Measurements from ENCODE around the gene VWA5A.
"Not testable (repeated sequence)": the region's sequence is repeated elsewhere in the genome, so short reads cannot be mapped to it uniquely, and the experiment has no call there.

Gene VWA5A

DNA sequence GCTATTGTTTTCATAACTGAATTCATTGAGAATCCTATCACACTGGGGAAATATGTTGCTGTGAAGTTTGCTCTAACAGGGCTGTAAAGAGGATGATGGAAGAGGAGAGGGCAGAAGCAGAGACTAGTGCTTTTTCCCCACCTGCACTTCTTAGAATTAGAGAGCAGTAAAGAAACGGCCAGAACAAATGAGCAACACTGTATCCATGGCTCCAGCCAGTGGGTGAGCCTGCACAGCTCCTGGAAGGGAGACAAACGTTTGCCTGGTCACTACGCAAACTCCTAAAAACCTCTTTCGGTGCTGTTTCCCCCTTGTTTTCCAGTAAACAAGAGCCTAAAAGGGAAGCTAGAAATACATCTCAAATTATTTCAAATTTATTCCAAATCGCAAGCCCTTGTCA, 45.7 kb downstream of the VWA5A start:
- DNase-seq: no peak
- no peaks in the 10 kb centered on the region for H3K9me3 ChIP-seq (ENCODE audit: control insufficient read depth, low read length)
- H3K4me3 ChIP-seq (ENCODE audit: insufficient read depth, low read depth, low read length, poor library complexity, severe bottlenecking): no peak overlapping the region
- no peak overlapping the region for H3K27ac ChIP-seq (ENCODE audit: insufficient read depth, low read length, poor library complexity, severe bottlenecking)
- H3K4me1 ChIP-seq (ENCODE audit: control insufficient read depth, insufficient read depth, low read length, poor library complexity, severe bottlenecking): no peaks in the 10 kb centered on the region
- H3K36me3 ChIP-seq (ENCODE audit: control insufficient read depth, insufficient read depth, low read length): no peaks in the 10 kb centered on the region
- H3K27me3 ChIP-seq (replicated peaks; ENCODE audit: control insufficient read depth, insufficient read depth, low read length, poor library complexity, severe bottlenecking): no peaks in the 10 kb centered on the region

DNA sequence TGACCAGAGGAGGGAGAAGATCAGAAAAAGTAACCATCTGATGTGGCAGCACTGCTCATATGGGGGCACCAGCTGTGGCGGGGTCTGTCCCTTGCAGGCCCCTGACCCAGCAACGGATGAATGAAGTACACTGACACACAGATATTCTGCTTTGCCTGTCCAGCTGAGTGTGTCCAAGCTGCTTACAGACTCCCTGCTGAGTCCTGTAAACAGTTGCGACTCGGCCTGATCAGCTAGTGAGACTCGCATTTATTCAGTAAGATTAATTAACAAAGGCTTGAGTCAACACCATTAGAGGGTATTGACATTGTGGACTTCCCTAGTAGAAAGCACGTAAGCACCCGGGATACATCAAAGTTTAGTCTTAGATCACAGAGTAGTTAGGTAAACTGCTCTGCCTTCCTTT, 52.6 kb downstream of the VWA5A start:
- Histone ChIP-seq H3K4me3 (ENCODE audit: insufficient read depth, low read depth, low read length, poor library complexity, severe bottlenecking) (no peak overlapping the region), H3K36me3 (ENCODE audit: control insufficient read depth, insufficient read depth, low read length) (no peaks in the 10 kb centered on the region), H3K4me1 (ENCODE audit: control insufficient read depth, insufficient read depth, low read length, poor library complexity, severe bottlenecking) (no peaks in the 10 kb centered on the region), H3K27ac (ENCODE audit: insufficient read depth, low read length, poor library complexity, severe bottlenecking) (no peak overlapping the region), H3K27me3 (replicated peaks; ENCODE audit: control insufficient read depth, insufficient read depth, low read length, poor library complexity, severe bottlenecking) (peaks cover 4% of the 10 kb centered on the region), H3K9me3 (ENCODE audit: control insufficient read depth, low read length) (no peaks in the 10 kb centered on the region)
- no peak for DNase-seq

DNA sequence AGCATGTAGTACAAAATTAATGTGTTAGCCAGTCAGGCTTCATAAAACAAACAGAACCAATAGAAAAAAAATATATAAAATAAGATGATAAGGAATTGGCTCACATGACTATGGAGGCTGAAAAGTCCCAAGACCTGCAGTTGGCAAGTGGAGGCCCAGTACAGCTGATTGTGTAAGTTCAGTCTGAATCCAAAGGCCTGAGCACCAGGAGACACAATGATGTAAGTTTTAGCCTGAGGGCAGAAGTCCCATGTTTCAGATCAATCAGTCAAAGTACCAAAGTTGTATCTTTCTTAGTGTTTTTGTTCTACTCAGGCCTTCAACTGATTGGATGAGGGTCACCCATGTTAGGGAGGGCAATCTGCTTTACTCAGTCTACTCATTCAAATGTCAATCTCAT, 53.5 kb downstream of the VWA5A start:
- Histone ChIP-seq H3K36me3 (ENCODE audit: control insufficient read depth, insufficient read depth, low read length) (no peaks in the 10 kb centered on the region), H3K4me1 (ENCODE audit: control insufficient read depth, insufficient read depth, low read length, poor library complexity, severe bottlenecking) (no peaks in the 10 kb centered on the region), H3K27me3 (replicated peaks; ENCODE audit: control insufficient read depth, insufficient read depth, low read length, poor library complexity, severe bottlenecking) (peaks cover 4% of the 10 kb centered on the region)

GRCh38 chr11:124170315-124170714, 55.1 kb downstream of the VWA5A start:
- H3K4me1 ChIP-seq (ENCODE audit: control insufficient read depth, insufficient read depth, low read length, poor library complexity, severe bottlenecking); DNase-seq; H3K27me3 ChIP-seq (replicated peaks; ENCODE audit: control insufficient read depth, insufficient read depth, low read length, poor library complexity, severe bottlenecking); H3K27ac ChIP-seq (ENCODE audit: insufficient read depth, low read length, poor library complexity, severe bottlenecking); H3K36me3 ChIP-seq (ENCODE audit: control insufficient read depth, insufficient read depth, low read length); H3K9me3 ChIP-seq (ENCODE audit: control insufficient read depth, low read length); H3K4me3 ChIP-seq (ENCODE audit: insufficient read depth, low read depth, low read length, poor library complexity, severe bottlenecking): not testable (repeated sequence)

More for the DNA sequence above, 53.5 kb downstream of the VWA5A start:
- H3K4me3 ChIP-seq (ENCODE audit: insufficient read depth, low read depth, low read length, poor library complexity, severe bottlenecking): no peak overlapping the region
- H3K27ac ChIP-seq (ENCODE audit: insufficient read depth, low read length, poor library complexity, severe bottlenecking): no peak overlapping the region
- no peak for DNase-seq
- no peaks in the 10 kb centered on the region for H3K9me3 ChIP-seq (ENCODE audit: control insufficient read depth, low read length)

DNA sequence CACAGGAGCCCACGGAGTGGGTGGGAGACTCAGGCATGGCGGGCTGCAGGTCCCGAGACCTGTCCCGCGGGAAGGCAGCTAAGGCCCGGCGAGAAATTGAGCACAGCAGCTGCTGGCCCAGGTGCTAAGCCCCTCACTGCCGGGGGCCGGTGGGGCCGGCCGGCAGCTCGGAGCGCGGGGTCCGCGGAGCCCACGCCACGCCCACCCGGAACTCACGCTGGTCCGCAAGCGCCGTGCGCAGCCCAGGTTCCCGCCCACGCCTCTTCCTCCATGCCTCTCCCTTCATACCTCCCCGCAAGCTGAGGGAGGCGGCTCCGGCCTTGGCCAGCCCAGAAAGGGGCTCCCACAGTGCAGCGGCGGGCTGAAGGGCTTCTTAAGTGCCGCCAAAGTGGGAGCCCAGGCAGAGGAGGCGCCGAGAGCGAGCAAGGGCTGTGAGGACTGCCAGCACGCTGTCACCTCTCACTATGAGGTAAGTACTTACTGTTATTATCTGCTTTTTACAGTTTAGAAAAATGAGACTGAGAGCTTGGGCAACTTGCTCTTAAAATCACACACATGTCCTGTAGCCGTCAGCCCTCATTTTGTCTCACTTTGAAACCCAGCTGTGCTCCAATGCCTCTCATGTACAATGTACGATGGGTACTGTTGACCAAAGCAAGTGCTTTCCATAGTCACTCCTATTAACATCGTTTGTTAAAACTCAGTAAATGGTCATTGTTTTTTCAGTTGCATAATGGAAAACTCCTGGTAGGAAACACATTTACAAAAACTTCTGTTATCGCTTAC, 55.7 kb downstream of the VWA5A start:
- Histone ChIP-seq H3K9me3 (ENCODE audit: control insufficient read depth, low read length) (no peaks in the 10 kb centered on the region), H3K4me3 (ENCODE audit: insufficient read depth, low read depth, low read length, poor library complexity, severe bottlenecking) (no peak overlapping the region), H3K36me3 (ENCODE audit: control insufficient read depth, insufficient read depth, low read length) (no peaks in the 10 kb centered on the region), H3K4me1 (ENCODE audit: control insufficient read depth, insufficient read depth, low read length, poor library complexity, severe bottlenecking) (no peaks in the 10 kb centered on the region), H3K27me3 (replicated peaks; ENCODE audit: control insufficient read depth, insufficient read depth, low read length, poor library complexity, severe bottlenecking) (peaks cover 4% of the 10 kb centered on the region), H3K27ac (ENCODE audit: insufficient read depth, low read length, poor library complexity, severe bottlenecking) (no peak overlapping the region)
- no peak for DNase-seq

GRCh38 chr11:124172101-124172500, 56.9 kb downstream of the VWA5A start:
- no peak overlapping the region for H3K4me3 ChIP-seq (ENCODE audit: insufficient read depth, low read depth, low read length, poor library complexity, severe bottlenecking)
- no peaks in the 10 kb centered on the region for H3K4me1 ChIP-seq (ENCODE audit: control insufficient read depth, insufficient read depth, low read length, poor library complexity, severe bottlenecking)
- no peaks in the 10 kb centered on the region for H3K9me3 ChIP-seq (ENCODE audit: control insufficient read depth, low read length)
- H3K36me3 ChIP-seq (ENCODE audit: control insufficient read depth, insufficient read depth, low read length): no peaks in the 10 kb centered on the region
- H3K27me3 ChIP-seq (replicated peaks; ENCODE audit: control insufficient read depth, insufficient read depth, low read length, poor library complexity, severe bottlenecking): peaks cover 4% of the 10 kb centered on the region
- no peak overlapping the region for H3K27ac ChIP-seq (ENCODE audit: insufficient read depth, low read length, poor library complexity, severe bottlenecking)
- no peak for DNase-seq

DNA sequence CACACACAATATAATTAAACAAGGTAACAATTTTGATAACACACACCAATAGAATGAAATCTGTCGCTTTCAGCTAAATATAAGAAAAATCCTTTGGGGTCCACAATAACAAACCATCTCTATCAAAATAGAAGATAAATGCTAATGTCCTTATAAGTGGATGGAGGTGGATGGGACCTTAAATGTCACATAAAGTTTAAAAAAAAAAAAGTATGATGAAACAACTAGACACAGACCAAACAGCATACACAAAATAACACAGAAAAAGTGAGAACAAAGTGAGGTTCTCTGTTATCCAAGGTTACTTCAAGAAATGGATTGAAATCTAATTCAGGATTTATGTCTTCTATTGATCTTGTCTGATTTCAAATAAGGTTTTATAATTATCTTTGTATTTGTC, 57.3 kb downstream of the VWA5A start:
- DNase-seq: no peak
- Histone ChIP-seq H3K36me3 (ENCODE audit: control insufficient read depth, insufficient read depth, low read length) (no peaks in the 10 kb centered on the region), H3K4me3 (ENCODE audit: insufficient read depth, low read depth, low read length, poor library complexity, severe bottlenecking) (no peak overlapping the region), H3K27ac (ENCODE audit: insufficient read depth, low read length, poor library complexity, severe bottlenecking) (no peak overlapping the region), H3K9me3 (ENCODE audit: control insufficient read depth, low read length) (no peaks in the 10 kb centered on the region), H3K4me1 (ENCODE audit: control insufficient read depth, insufficient read depth, low read length, poor library complexity, severe bottlenecking) (no peaks in the 10 kb centered on the region), H3K27me3 (replicated peaks; ENCODE audit: control insufficient read depth, insufficient read depth, low read length, poor library complexity, severe bottlenecking) (peaks cover 2% of the 10 kb centered on the region)

DNA sequence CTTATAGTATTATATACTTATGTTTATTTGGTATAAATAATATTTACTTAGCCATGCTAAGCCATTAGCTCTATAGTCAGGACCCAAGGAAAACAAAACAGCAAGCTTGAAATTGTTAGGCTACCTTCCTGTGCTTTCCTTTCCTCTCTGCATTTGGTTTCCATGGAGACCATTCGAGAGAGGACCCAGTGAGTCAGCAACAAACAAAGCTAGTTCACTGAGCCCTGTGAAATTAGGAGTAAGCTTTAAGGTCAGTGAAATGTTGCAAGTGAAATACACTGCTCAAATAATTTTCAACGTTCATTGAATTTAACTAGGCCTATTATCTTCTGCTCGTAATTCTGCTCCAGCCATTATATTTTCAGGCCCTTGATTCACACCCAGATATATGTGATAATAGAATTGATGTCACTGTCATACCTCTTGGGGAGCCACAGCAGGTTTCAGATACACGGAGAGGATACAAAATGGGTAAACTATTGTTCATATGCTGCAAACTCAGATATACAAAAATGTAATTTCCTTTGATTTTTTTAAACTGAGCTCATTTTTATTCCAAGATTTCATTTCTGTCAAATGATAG, 58.8 kb downstream of the VWA5A start:
- no peaks in the 10 kb centered on the region for H3K9me3 ChIP-seq (ENCODE audit: control insufficient read depth, low read length)
- no peak for DNase-seq
- no peak overlapping the region for H3K4me3 ChIP-seq (ENCODE audit: insufficient read depth, low read depth, low read length, poor library complexity, severe bottlenecking)
- H3K36me3 ChIP-seq (ENCODE audit: control insufficient read depth, insufficient read depth, low read length): no peaks in the 10 kb centered on the region
- no peak overlapping the region for H3K27ac ChIP-seq (ENCODE audit: insufficient read depth, low read length, poor library complexity, severe bottlenecking)
- no peaks in the 10 kb centered on the region for H3K27me3 ChIP-seq (replicated peaks; ENCODE audit: control insufficient read depth, insufficient read depth, low read length, poor library complexity, severe bottlenecking)
- H3K4me1 ChIP-seq (ENCODE audit: control insufficient read depth, insufficient read depth, low read length, poor library complexity, severe bottlenecking): no peaks in the 10 kb centered on the region

DNA sequence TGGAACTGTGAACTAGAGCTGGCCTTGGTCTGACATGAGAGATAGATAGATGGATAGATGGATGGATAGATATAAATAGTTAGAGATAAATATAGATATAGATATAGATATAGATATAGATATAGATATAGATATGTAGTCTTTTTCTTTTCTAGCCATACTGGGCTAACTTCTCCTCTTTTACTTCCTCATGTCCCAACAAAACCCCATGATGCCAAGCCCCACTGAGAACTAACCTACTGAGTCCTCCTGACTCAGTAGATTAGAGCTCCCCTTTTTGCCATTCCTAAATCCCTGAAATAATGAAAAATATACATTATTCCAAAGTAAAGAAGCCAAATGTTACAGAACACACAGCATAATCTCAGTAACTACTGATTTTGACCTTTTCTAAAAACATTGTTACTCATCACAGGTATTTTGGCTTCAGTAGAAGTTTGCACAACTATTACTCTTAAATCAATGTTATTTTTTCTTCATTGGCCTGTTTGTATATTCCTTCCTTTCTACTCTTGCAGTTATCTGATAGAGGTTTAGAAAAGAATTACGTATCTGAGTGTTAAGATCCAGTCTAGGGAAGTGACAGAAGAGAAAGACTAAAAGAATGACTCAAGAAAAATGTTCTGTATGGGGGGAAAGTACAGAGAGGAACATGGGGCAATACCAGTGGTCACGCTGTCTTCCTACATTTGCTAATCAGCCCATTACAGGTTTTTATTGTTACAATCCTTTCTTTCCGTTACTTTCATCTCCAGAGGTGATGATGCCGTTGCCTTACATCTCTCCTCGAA, 61.9 kb downstream of the VWA5A start:
- no peak for DNase-seq
- H3K27ac ChIP-seq (ENCODE audit: insufficient read depth, low read length, poor library complexity, severe bottlenecking): no peak overlapping the region
- no peaks in the 10 kb centered on the region for H3K4me1 ChIP-seq (ENCODE audit: control insufficient read depth, insufficient read depth, low read length, poor library complexity, severe bottlenecking)
- H3K4me3 ChIP-seq (ENCODE audit: insufficient read depth, low read depth, low read length, poor library complexity, severe bottlenecking): no peak overlapping the region
- no peaks in the 10 kb centered on the region for H3K36me3 ChIP-seq (ENCODE audit: control insufficient read depth, insufficient read depth, low read length)
- no peaks in the 10 kb centered on the region for H3K27me3 ChIP-seq (replicated peaks; ENCODE audit: control insufficient read depth, insufficient read depth, low read length, poor library complexity, severe bottlenecking)
- no peaks in the 10 kb centered on the region for H3K9me3 ChIP-seq (ENCODE audit: control insufficient read depth, low read length)

DNA sequence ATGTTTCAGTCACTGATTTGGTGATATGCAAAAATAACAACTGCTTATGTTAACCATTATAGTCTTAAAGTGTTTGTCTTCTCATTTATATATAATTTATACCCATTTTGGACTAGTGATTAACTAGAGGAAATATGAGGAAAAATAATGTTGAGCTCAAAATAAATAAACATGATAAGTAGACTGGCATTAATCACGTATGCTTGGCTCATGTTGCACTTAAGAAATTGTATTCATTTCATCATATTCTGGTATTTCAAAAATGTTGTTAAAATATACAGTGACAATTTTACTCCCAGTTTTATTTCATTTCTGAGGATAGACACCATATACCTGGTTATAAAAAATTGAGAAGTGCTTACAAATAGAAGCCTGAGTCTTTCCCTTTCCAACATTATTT, 64.1 kb downstream of the VWA5A start:
- no peaks in the 10 kb centered on the region for H3K27me3 ChIP-seq (replicated peaks; ENCODE audit: control insufficient read depth, insufficient read depth, low read length, poor library complexity, severe bottlenecking)
- H3K27ac ChIP-seq (ENCODE audit: insufficient read depth, low read length, poor library complexity, severe bottlenecking): no peak overlapping the region
- DNase-seq: no peak
- no peak overlapping the region for H3K4me3 ChIP-seq (ENCODE audit: insufficient read depth, low read depth, low read length, poor library complexity, severe bottlenecking)
- H3K4me1 ChIP-seq (ENCODE audit: control insufficient read depth, insufficient read depth, low read length, poor library complexity, severe bottlenecking): no peaks in the 10 kb centered on the region
- H3K36me3 ChIP-seq (ENCODE audit: control insufficient read depth, insufficient read depth, low read length): no peaks in the 10 kb centered on the region
- H3K9me3 ChIP-seq (ENCODE audit: control insufficient read depth, low read length): no peaks in the 10 kb centered on the region
